H7 (cell line): ENCODE data around the gene COX20. TPM values are rescaled to one million over a fixed set of nuclear protein-coding genes. Genes with fewer than 3 reads are reported as not detected.

Experiments
- DNase-seq: peaks from one replicate; pipeline ENCODE4 v3.0.0; 2012
- H3K27me3 ChIP-seq: 2 replicates; pipeline ENCODE4 v1.6.0; 2011; ENCODE audit warnings: mild to moderate bottlenecking, low read length; ENCODE audit not compliant: control insufficient read depth, insufficient read depth
- H3K36me3 ChIP-seq: replicated peaks from 2 replicates; pipeline ENCODE4 v1.5.1; 2011; ENCODE audit warnings: low read length; ENCODE audit not compliant: control insufficient read depth, insufficient read depth
- H3K4me3 ChIP-seq: 2 replicates; pipeline ENCODE4 v1.5.1; 2011; ENCODE audit warnings: low read depth, mild to moderate bottlenecking, control low read depth, low read length, moderate library complexity; ENCODE audit not compliant: insufficient read depth
- total RNA-seq: library from RNA; depleted of rRNA; stranded (reverse); fragments of >200 nt; shearing (Covaris generic); gene quantifications from 2 replicates; pipeline ENCODE4 v1.2.3, GENCODE V29; 2014; rRNA removed

The COX20 gene
- total RNA-seq, 1 experiment from 2014 or later = 8.7 TPM

- no peak overlapping the region for H3K4me3 ChIP-seq
- peaks cover 1% of the 10 kb centered on the region for H3K36me3 ChIP-seq
- no peak for DNase-seq
- H3K27me3 ChIP-seq = no peaks in the 10 kb centered on the region
These were observed 30.9 kb downstream of the COX20 start for GRCh38 chr1:244866355-244866754.

- H3K36me3 ChIP-seq = no peaks in the 10 kb centered on the region
- DNase-seq = no peak
- H3K4me3 ChIP-seq = no peak overlapping the region
- H3K27me3 ChIP-seq = no peaks in the 10 kb centered on the region
These were observed 33.3 kb downstream of the COX20 start for GRCh38 chr1:244868484-244869363.

GRCh38 chr1:244869364-244869827 is 33.9 kb downstream of the COX20 start:
- Histone ChIP-seq H3K4me3 (no peak overlapping the region), H3K36me3 (no peaks in the 10 kb centered on the region), H3K27me3 (no peaks in the 10 kb centered on the region)
- DNase-seq = no peak

- Histone ChIP-seq H3K4me3 (no peak overlapping the region), H3K36me3 (no peaks in the 10 kb centered on the region)
These were observed 34.5 kb downstream of the COX20 start for GRCh38 chr1:244869950-244870349.

GRCh38 chr1:244874974-244875579 is 39.6 kb downstream of the COX20 start:
- peak; percentile 81 for DNase-seq
- Histone ChIP-seq H3K27me3 (no peaks in the 10 kb centered on the region), H3K36me3 (no peaks in the 10 kb centered on the region), H3K4me3 (no peak overlapping the region)

More at GRCh38 chr1:244869950-244870349, 34.5 kb downstream of the COX20 start:
- DNase-seq = no peak
- no peaks in the 10 kb centered on the region for H3K27me3 ChIP-seq

- DNase-seq = no peak
- Histone ChIP-seq H3K27me3 (no peaks in the 10 kb centered on the region), H3K36me3 (no peaks in the 10 kb centered on the region), H3K4me3 (no peak overlapping the region)
These were observed 40.9 kb downstream of the COX20 start for GRCh38 chr1:244876228-244876910.

- Histone ChIP-seq H3K27me3 (no peaks in the 10 kb centered on the region), H3K36me3 (no peaks in the 10 kb centered on the region), H3K4me3 (no peak overlapping the region)
- DNase-seq = no peak
These were observed 43.2 kb downstream of the COX20 start for GRCh38 chr1:244878681-244879080.

GRCh38 chr1:244881552-244882280 is 46.3 kb downstream of the COX20 start:
- no peaks in the 10 kb centered on the region for H3K36me3 ChIP-seq
- peak; percentile 32 for DNase-seq
- H3K4me3 ChIP-seq = no peak overlapping the region
- no peaks in the 10 kb centered on the region for H3K27me3 ChIP-seq

- no peaks in the 10 kb centered on the region for H3K36me3 ChIP-seq
- no peaks in the 10 kb centered on the region for H3K27me3 ChIP-seq
- H3K4me3 ChIP-seq = no peak overlapping the region
- DNase-seq = no peak
These were observed 51.8 kb downstream of the COX20 start for GRCh38 chr1:244887281-244887680.

GRCh38 chr1:244893836-244894235 is 58.4 kb downstream of the COX20 start:
- DNase-seq = no peak
- Histone ChIP-seq H3K4me3 (no peak overlapping the region), H3K36me3 (no peaks in the 10 kb centered on the region), H3K27me3 (no peaks in the 10 kb centered on the region)

Other genes starting within 250 kb of the COX20 start
- gene DESI2, start 182.5 kb upstream of the COX20 start, total RNA-seq = 132 and 149 TPM in 2 replicates
- gene HNRNPU, start 28.9 kb downstream of the COX20 start, total RNA-seq = 249 and 277 TPM in 2 replicates